HG02870 (cell line): ENCODE results near the gene UTP20.
"Not testable (repeated sequence)": the region's sequence is repeated elsewhere in the genome, so short reads cannot be mapped to it uniquely, and the experiment has no call there.

Experiments used
- ATAC-seq: cut with Tn5 transposase; IDR thresholded peaks from one replicate; pipeline ENCODE4 v1.9.1; 2021; ENCODE audit warnings: mild to moderate bottlenecking, moderate library complexity; ENCODE audit not compliant: unreplicated experiment

Gene UTP20

GRCh38 chr12:101325590-101325989 lies 45.7 kb downstream of the UTP20 start:
- no peak for ATAC-seq

- ATAC-seq, result no peak
Observed at GRCh38 chr12:101327051-101327450, 47.1 kb downstream of the UTP20 start.

- no peak for ATAC-seq
Observed at GRCh38 chr12:101327546-101327945, 47.6 kb downstream of the UTP20 start.

DNA sequence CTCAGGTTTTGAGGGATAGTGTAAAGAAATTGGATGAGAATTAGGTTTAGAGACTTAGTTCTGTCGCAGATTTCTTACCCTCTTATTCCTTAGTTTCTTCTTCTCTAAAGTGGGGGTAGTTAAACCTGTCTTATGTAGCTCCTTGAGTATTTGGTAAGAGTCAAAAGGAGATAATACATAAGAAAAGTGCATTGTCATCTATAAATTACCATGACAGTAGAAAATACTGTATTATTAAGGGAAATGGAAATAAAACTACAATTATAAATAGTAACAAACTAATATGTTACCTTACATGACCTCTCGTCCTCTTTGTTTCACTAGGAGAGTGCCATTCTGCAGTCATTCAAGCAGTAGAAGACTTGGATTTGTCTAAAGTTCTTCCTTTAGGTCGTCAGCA lies 49.0 kb downstream of the UTP20 start:
- ATAC-seq, result no peak

- no peak for ATAC-seq
Observed at GRCh38 chr12:101330631-101331030, 50.7 kb downstream of the UTP20 start.

DNA sequence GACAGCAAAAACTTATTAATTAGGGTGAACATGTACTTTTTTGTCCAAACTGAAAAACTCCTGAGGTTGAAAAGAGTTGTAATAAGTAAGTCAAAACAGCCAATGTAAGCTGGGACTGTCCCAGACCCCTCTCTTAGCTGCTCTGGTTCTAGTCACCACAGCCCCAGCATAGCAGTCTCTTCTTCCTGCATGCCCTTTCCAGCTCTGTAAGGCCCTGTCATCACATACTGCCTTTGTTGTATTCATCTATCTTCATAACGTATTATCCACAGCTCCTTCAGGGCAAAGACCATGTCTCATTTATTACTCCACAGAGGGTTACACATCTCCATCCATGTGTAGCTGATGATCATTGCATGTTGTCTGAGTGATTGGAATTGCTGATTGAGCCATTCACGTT lies 56.5 kb downstream of the UTP20 start:
- ATAC-seq, result no peak

DNA sequence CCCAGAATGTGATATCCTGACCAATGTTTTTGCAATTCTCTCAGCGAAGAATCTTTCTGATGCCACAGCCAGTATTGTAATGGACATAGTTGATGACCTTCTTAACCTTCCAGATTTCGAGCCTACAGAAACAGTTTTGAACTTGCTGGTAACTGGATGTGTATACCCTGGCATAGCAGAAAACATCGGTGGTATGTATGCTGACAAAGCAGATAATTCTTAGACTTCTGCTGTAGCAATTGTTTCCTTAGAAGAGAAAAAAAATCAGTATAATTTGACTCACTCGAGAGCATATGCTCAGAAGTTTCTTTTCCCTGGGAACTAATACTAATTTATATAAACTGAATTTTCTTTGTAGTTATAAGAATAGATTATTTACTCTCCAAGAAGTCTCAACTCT lies 58.2 kb downstream of the UTP20 start:
- no peak for ATAC-seq

- ATAC-seq, result no peak
Observed at GRCh38 chr12:101343893-101344292, 64.0 kb downstream of the UTP20 start.

- no peak for ATAC-seq
Observed at GRCh38 chr12:101351682-101352081, 71.8 kb downstream of the UTP20 start.

DNA sequence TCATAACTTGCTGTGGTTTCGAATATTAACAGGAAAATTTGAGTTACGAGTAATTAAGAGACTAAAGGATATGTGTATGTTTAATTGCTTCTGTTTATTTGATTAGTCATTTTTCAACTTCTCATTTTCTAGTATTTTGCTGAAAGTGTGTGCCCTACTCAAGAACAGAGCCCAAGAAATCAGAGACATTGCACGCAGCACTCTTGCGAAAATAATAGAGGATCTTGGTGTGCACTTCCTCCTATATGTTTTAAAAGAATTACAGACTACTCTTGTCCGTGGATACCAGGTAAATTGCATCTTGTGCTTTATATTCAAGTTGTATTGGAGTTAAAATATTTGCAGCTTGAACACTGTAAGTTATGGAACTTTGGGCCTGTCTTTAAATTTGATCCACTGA lies 76.9 kb downstream of the UTP20 start:
- no peak for ATAC-seq

DNA sequence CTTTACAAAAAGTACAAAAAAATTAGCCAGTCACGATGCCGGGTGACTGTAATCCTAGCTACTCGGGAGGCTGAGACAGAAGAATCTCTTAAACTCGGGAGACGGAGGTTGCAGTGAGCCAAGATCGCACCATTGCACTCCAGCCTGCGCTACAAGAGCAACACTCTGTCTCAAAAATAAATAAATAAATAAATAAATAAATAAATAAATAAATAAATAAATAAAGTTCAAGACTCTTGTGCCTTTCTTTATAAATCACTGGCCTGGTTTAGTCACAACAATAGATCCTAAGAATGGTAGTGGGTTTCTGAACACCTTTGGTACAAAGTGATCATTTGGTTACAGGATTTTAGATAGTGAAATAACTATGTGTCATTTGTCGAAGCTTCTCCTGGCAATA lies 81.5 kb downstream of the UTP20 start:
- no peak for ATAC-seq

- no peak for ATAC-seq
Observed at GRCh38 chr12:101368016-101368415, 88.1 kb downstream of the UTP20 start.

GRCh38 chr12:101372431-101372830 lies 92.5 kb downstream of the UTP20 start:
- ATAC-seq, result no peak

GRCh38 chr12:101375573-101375972 lies 95.7 kb downstream of the UTP20 start:
- ATAC-seq, result no peak

- ATAC-seq, result no peak
Observed at GRCh38 chr12:101379149-101379548, 99.2 kb downstream of the UTP20 start.

DNA sequence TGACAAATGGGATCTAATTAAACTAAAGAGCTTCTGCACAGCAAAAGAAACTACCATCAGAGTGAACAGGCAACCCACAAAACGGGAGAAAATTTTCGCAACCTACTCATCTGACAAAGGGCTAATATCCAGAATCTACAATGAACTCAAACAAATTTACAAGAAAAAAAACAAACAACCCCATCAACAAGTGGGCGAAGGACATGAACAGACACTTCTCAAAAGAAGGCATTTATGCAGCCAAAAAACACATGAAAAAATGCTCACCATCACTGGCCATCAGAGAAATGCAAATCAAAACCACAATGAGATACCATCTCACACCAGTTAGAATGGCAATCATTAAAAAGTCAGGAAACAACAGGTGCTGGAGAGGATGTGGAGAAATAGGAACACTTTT lies 111.3 kb downstream of the UTP20 start:
- not testable (repeated sequence) for ATAC-seq

DNA sequence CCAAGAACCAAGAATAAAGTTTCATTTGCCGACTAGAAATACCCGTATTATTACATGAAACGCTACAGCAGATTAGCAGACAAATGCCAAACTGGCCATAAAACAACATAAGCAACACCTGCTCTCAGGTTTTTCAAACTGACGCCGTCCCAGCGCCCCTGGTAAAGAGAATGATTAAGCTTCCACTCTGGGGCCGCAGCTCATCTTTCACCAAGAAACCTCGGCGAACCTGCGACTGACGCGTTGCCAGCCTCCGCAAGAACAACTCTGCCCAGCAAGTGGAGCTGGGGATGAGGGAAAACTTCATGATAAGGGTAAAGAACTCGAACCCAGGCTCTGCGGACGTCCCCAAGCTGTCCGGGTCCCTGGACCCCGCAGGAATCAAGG lies 127.1 kb downstream of the UTP20 start:
- peak; percentile 15 for ATAC-seq

GRCh38 chr12:101407436-101408345 lies 127.8 kb downstream of the UTP20 start, which contains the start of gene ARL1:
TSS of gene ARL1 (minus strand) at chr12:101407772. CDS start at chr12:101407645, 127 bp downstream.
- ATAC-seq, result peak; percentile 70

DNA sequence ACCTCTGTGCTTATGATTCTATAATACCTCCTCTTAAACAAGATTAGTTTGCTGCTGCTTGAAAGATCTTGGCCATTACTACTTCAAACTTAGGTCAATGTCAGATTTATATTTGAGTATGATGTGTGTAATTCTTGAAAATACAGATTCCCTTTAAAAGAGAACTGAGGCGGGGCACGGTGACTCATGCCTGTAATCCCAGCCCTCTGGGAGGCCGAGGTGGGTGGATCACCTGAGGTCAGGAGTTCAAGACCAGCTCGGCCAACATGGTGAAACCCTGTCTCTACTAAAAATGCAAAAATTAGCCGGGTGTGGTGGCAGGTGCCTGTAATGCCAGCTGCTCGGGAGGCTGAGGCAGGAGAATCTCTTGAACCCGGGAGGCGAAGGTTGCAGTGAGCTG lies 130.3 kb downstream of the UTP20 start:
- not testable (repeated sequence) for ATAC-seq

DNA sequence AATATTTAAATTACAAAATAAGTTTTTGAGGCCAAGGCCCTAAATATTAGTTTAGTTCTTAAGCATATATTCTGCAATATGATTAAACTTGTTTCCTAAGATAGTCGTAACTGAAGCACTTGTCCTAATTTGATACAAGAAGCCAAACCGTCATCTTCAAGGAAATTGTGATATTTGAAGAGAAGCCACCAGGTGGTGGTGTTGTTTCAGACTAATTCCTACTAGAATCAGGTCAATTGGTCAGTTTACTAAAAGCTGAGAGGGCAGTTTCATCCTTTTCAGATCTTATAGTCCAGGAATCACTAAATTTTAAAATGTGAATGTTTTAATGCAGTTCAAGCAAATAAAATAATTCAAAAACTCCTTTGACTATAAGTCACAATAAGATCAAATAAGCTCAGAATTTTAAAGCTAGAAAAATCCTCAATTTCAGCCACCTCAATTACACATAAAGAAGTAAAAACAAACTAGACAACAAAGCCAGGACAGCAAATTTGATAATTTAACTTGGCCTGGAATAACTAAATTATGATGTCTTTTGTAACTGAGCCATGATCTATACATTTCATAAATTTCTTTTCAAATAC lies 134.7 kb downstream of the UTP20 start:
- no peak for ATAC-seq

- no peak for ATAC-seq
Observed at GRCh38 chr12:101415228-101415627, 135.3 kb downstream of the UTP20 start.

- ATAC-seq, result not testable (repeated sequence)
Observed at GRCh38 chr12:101422066-101422465, 142.2 kb downstream of the UTP20 start.
